NCI-H82 (cell line): ENCODE measurements around the gene PDSS2.
"Not testable (repeated sequence)": the region's sequence is repeated elsewhere in the genome, so short reads cannot be mapped to it uniquely, and the experiment has no call there.

Experiments
- DNase-seq: peaks from one replicate; lab custom pipeline; 2025; lab: John Stamatoyannopoulos, UW

Gene PDSS2, protein sequence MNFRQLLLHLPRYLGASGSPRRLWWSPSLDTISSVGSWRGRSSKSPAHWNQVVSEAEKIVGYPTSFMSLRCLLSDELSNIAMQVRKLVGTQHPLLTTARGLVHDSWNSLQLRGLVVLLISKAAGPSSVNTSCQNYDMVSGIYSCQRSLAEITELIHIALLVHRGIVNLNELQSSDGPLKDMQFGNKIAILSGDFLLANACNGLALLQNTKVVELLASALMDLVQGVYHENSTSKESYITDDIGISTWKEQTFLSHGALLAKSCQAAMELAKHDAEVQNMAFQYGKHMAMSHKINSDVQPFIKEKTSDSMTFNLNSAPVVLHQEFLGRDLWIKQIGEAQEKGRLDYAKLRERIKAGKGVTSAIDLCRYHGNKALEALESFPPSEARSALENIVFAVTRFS

DNA sequence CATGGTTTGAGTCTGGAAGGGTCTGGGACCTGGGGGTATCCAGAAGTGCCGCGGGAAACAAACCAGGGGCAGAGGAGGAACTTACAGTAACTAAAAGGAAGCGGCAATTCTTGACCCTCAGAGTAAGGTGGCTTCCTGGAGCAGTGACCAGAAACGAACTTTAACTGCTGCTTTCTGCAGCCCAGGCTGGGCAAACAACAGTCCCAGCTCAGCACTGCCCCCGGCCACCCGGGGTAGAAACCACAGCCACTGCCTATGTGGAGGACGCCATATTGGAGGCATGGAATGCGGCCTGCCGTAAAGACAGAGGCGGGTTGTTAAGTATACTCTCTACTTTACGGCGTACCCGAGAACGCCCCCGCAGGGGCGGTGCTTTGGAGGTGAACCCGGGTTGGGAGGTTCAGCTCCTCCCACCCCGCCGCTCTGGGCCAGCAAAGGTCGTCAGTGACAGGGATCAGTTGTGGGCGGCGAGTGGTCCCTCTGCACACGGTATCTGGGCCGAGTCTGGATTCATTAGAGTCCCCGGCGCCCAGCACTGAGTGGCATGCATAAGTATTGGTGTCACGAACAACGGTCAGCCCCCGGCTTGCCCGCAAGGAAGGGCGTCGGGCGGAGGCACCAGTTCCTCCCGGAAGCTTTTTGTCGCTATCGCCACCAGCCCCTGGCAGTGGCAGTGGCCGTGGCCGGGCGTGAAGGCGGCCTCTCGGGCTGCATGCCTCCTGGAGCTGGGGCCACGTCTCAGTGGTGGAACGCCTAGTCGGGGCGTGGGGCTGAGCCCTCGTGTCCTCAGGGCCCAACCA lies at the start of gene PDSS2:
Gene PDSS2 (minus strand): TSS at position 282 of the 800 bp plus-strand sequence. CDS start 279 bp downstream, at position 3.
- DNase-seq = peak; percentile 99

DNA sequence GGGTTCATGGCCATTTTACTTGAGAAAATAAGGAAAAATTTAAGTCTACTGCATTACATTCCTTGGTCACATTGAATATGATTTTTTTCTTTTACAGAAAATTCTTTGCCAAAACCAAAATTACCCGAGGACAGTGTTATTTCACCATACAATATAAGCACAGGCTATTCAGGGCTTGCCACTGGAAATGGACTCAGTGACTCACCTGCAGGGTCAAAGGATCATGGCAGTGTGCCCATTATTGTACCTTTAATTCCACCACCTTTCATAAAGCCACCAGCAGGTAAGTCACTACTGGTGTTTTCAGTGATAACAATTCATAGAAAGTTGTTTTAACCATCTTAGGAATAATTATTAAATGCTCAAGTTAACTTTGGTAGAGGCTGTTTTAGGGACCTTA lies 46.8 kb upstream of the PDSS2 start:
- no peak for DNase-seq

DNA sequence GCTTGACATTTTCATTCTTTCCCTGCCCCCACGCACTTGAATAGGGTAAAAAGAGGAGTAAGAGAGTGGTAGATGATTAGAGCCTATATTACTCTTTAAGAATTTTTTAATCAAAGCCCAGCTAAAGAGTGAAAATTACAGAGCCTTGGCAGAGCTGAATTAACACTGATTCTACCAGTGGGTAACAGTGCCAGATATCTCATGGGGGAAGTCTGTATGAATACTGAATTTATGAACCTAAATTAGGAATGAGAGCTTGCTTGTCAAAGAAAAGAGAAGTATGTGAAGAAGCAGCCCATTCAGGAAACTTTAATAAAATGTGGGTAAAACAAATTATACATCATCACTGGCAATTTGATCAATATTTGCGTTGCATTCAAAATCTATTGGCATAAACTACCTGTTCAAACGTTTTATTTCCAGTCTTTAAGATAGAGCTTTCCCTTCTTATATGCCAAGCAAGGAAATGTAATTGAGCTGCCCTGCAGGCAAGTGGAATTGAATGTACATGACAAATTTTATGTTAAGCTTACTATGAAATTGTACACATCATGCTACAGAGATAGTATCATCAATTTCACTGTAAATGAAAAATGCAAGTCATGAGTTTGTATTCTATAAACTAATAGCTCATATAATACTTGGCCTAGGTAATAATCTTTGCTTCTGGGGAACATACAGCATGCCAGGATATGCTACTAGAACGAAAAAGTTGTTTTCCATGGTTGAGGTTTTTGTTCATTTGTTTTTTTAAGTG lies 45.1 kb upstream of the PDSS2 start:
- DNase-seq = no peak

DNA sequence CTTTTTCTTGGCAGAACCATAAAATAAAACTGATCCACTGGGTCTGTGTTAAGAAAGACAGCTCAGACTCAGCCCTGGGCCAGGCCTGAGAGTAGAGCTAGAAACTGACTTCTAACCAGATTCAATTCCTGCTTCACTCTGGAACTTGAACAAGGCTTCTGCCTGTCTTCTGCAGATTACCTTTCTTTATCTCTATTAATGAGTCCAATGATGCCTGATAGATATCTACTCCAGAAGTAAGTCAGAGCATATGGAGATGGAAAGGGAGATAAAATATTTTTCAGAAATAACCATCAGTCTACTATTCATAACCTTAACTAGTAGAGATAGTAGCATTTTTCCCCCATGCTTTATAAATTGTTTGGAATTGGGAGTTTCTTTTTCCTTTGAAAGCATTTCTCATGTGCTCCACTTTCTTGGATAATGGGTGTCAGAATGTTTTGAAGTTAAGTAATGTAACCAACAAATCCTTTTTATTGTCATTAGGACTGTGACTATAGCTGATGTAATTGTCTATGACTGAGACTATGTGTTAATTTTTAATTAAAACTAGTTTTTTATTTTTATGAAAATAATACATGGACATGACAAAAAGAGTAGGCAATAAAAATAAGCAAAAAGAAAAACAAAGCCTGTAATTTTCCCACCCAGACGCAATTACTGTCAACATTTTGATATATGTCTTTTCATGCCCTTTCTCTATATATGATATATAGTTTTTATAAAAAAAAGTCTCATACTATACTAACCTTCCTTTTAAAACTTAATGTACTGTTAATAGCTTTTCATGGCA lies 37.7 kb upstream of the PDSS2 start:
- DNase-seq = no peak

DNA sequence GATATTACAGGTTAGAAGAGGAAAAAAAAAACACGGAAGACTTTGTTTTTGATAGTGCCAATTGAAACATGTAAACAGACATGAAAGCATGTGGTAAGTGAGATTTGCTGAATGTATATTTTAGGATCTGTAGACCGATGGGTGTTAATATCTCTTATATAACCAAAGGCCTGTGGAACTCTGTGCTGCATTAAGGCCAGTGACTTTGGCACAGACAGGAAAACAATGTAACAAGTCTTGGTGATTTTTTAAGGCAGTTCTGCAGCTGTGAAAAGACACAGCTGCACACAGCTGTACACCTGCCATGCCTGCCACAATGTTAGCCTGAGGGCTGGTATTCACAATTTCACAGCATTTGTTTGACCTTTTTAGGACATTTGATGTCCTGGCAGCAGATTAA lies 36.6 kb upstream of the PDSS2 start:
- no peak for DNase-seq

DNA sequence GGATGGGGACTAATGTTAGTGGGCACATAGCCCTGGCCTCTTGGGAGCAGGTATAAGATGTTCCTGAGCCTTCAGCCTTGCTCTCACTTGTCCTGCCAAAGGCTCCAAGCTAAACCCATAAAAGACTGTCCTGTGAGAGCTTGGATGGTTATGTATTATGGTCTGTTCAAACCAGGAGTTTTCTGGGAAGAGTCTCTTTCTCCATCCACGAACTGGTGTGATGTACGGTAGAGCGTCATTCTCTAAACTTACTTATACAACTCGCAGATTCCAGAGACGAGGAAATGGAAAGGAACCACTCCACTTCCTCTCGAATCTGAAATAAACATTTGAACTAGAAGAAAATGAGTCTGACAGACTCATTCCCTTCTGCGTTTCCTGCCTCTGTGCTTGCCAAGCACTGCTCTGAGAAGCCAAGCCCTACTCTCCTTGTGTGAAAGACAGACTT lies 35.9 kb upstream of the PDSS2 start:
- DNase-seq = no peak

DNA sequence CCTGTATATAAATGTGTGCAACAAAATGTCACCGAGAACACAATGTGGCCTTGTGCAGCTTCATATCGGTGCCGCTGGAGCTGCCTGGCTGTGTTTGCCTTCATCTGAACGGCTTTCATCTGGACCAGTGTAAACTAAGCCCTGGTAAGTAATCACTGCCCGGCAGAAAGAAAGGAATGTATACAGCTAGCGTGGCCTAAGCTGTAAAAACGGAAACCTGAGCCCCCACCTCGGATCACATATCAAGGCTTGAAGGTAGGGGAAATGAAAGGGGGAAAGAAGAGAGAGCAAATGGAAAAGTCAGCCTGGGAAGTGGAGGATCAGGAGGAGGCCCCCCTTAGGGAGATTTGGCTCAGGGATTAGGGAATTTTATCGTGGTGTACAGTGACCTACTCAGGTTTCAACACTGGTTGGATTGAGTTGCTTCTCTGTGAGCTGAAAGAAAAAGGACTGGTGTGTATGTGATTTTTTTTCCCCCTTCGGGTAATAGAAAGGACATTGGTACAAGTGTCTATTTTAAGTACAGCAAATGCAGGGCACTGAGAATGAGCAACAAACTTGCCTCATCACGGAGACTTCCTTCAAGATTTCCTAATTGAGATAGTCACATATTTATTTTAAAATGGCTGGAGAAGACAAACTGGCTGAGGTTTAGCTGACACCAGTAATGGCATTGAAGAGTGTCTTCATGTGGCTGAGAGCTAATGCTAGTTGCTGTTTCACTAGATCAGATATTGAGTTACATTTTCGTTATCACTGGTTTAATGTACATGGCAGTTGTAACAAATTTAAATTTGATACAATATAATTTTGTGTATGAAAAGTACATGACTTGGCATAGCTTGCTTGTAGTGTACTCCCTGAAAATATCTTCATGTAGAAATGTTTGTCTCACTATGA lies 34.0 kb upstream of the PDSS2 start:
- DNase-seq = peak; percentile 93

DNA sequence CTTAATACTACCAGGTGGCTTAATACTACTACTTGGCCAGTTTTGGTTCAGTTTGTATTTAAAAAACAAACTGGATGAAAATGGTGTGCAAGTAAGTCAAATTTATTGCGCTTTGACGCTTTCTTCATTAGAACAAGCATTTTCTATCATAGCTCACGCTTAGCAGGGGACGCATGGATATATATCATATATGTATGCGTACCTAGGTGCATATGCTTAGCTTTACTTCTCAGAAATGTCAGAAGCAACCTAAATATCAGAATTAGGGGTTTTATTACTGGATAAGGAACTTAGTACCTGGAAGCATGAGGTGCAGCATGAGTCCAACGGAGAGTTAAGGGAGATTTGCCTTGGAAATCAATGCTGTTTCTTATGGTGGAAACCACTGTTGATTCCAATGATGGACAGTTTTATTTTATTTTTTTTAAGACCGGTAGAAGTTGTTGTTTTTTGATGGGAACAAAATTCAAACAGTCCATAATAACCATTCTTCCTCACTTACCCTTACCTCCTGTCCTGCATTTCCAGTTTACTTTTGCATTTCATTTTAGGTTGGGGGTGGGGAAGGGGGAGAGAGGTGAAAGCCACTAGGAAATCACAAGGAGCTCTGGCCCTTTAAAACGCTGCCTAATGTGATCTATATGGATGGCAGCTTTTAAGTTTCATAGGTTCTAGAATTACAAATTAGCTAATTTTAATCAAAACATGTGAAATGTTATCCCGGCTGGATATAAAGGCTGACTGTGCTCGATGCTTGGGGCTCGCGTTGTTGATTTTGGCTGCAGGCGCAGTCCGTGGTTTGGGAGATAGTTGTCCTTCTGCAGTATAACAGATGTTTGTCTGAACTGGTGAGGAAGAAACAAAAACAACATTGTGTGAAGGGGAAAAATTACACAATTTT lies 32.6 kb upstream of the PDSS2 start:
- no peak for DNase-seq

DNA sequence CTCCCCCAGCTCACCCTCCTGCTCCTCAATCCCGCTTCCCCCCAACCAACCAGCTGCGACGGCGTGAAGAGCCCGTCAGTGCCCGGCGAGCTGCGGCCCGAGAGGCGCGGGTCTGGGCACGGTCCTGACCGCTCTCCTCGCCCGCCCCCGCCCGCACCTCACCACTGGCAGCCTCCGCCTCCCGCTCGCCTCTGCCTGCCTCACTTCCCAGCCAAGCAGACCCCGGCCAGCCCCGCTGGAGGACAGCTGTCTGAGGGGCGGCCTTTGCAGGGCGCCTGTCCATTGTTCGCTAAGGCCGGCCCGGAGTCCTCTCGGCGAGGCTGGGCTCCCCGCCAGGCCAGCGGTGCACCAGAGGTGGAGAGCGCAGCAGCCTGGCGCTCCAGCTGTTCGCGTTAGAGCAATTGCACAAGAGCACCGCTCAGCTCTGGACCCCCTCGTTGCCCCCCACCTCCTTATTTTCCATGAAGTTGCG lies 31.8 kb upstream of the PDSS2 start:
- peak; percentile 19 for DNase-seq

DNA sequence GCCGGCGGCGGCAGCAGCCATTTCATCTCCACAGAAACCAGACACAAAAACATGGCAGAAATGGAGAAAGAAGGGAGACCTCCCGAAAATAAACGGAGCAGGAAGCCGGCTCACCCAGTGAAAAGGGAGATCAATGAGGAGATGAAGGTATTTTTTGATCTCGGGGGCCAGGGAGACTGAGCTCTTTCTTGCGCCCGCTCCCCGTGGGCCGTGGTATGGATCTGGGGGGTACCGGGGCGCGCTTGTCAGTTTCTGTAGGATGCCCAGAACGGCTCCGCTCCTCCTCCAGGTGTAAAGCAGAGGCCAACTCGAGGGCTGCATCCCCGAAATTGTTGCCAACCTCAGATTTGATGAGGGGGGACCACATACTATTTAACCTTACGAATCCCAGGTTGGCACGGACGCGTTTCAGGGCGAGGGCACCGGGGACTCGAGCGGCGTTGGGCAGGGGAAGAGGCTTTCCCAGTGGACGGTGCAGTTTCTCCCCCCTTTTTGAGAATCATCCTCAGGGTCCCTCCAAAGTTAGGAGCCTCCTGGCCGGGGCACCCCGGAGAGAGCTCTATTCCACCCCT lies 31.3 kb upstream of the PDSS2 start:
- no peak for DNase-seq

DNA sequence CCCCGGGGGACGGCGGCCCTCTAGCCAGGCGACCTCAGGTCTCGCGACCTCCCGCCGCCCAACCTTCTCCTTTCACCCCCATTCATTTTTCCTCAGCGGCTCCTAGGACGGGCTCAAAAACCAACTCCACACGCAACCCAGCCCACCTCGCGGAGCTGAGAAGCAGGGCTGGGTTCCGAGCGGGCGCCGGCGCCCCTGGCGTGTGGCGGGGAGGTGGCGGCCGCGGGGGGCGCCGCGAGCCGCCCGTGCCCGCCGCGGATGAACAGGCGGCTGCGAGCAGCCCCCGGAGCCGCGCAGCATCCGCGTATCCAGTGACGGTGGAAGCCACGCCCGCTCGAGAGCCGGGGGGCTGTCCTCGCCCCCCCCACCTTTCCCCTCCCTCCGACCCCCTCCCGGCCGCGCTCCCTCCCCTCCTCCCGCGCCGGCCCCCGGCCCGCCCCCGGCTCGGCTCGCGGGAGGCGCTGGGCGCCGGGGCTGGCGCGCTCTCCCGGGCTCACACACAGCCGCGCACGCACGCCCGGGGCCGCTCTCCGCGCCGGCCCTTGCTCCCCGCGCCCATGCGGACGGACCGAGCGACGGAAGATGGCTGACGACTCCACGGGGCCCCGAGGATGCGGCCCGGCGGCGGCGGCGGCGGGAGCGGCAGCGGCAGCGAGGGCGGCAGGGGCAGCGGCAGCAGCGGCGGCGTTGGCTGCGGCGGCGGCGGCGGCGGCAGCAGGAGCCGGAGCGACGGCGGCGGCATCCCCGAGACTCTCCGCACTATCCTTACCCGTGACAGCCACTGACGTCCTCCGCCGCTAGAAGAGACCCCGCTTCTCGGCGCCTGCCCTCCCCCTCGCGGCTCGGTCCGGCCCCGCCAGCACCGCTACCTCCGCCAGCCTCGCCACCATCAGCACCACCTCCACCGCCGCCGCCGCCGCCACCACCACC lies 30.5 kb upstream of the PDSS2 start, which contains the start of gene SOBP:
Gene SOBP (plus strand): TSS at position 482 of the 930 bp plus-strand sequence. CDS start 500 bp downstream, outside the sequence.
- DNase-seq = peak; percentile 78

DNA sequence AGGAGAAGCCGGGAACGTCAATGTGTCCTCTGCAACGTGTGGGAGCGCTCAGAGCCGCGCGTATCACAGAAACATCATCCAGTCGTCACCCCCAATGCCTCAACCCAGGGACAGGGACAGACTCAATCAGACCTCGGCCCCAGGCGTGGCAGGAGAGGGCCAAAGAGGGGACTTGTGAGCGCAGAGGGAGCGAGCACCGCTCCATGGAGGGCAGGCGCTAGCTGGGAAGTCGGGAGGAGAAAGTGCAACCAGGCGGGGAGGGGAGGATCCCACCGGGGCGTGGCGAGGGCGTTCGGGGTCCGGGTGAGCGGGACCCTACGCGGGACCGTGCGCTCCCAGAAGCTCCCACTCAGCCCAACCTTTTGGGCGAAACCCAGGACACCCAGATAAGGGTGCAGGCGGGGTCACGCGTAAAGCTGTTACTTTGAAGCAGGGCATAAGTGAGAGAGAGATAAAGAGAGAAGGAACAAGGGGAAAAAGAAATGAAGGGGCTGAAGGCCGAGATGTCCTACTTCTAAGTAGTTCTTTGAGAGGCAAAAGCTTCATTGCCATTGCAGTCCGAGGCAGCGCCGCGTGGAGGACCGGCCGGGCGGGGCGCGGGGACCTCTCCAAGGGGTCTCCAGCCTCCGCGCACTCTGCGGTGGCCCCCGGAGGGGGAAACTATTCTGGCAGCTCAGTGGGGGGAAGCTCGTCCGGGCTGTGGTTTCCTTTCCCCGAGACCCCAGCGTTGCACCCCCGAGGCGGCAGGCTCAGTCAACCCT lies 29.7 kb upstream of the PDSS2 start:
- DNase-seq = peak; percentile 57

DNA sequence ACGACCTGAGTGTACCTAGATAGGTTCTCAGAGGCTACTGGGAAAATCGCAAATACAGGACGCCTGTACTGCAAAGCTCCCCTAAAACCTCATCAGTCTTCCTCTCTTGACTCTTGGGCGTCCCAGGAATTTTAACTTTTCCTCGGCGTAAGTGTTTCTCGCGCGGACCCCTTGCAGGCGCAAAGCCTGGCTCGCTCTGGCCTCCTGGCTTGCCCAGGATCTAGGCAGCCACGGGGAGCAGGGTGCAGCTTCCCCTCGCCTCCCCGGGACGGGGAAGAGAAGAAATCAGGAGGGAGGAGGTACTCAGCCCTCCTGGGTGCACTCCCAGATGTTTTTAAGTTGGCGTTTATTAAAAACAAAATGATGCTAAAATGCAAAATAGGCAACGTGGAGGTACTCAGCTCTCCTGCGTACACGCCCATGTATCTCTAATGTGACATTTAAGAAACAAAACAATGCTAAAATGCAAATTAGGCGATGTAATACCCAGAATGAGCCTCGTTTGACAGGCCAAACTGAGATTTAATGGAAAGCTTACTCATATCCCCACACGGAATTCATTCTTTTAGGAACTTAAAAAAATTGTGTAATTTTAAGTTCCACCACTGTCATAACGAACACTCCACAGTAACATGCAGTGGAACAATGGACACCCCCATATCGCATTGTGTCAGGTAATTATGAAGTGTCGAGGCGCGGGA lies 29.0 kb upstream of the PDSS2 start:
- DNase-seq = no peak

DNA sequence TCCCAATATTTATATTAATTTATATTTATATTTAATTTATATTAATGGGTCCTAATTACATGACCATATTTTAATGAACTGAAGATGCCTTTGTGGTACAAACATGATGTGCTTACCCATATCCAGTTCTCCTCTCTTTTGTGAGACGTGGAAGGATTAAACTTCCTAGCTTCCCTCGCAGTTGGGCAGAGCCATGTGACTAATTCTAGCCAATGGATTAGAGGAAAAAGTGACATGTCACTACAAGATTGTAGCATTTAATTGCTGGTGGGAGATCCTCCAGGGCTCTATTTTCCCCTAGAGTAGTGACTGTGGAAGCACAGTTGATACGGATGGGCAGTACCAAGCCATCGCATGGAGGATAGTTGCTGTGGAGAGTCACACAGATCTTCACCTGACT lies 25.8 kb upstream of the PDSS2 start:
- DNase-seq = peak; percentile 53

DNA sequence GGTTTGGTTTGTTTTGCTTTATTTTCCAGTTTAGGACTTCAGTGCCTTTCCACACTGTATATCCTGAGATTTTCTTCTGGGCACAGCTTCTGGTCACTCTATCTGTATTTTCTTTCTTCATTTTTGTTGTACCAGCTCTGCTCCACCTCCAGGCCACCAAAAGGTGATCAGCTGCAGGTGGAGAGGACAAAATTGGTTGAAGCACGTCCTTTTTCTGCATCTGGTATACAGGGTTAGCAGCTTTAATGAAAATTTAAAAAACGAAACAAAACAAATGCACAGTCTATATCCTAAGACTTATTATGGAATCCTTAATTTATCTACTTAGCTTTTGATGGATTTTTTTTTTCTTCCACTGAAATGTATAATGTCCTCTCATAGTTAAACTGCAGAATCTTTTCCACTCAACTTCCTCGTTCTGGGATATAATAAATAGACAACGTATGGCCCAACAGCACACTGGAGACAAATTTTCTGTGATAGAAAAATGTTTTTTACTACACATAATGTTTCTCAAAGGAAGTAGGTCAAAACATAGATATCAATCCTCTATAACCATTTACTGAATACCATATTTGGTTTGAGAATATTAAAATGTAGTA lies 19.8 kb upstream of the PDSS2 start:
- DNase-seq = no peak

DNA sequence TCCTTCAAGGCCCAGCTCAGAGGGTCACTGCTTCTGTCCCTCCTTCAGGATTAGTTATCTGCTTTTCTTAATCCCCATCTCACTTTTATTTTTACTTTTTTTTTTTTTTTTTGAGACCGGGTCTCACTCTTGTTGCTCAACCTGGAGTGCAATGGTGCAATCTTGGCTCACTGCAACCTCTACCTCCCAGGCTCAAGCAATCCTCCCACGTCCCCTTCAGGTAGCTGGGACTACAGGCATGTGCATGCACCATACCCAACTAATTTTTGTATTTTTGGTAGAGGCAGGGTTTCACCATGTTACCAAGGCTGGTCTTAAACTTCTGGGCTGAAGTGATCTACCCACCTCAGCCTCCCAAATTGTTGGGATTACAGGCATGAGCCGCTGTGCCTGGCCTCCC lies 16.5 kb upstream of the PDSS2 start:
- not testable (repeated sequence) for DNase-seq
